CD4-positive, alpha-beta memory T cell (primary cell): ENCODE results near the gene PDE1A. TPM values are rescaled to one million over a fixed set of nuclear protein-coding genes. Genes with fewer than 3 reads are reported as not detected.
"Not testable (repeated sequence)": the region's sequence is repeated elsewhere in the genome, so short reads cannot be mapped to it uniquely, and the experiment has no call there.

Experiments
- CTCF ChIA-PET: fragments of 350-600 bp; sonication (Branson Sonifier 250); formaldehyde crosslinking; loops from one replicate; lab custom pipeline; 2021; ENCODE audit warnings: inconsistent platforms; ENCODE audit not compliant: partially characterized antibody; lab: Charles Lee
- POLR2A ChIA-PET: fragments of 350-600 bp; sonication (Branson Sonifier 250); formaldehyde crosslinking; loops from one replicate; lab custom pipeline; 2021; ENCODE audit not compliant: partially characterized antibody; lab: Charles Lee
- DNase-seq, 5 donors: peaks; one replicate each; pipeline versions ENCODE4 v3.0.0 to v3.0.0-alpha.2; 2020 to 2022; ENCODE audit warnings: mixed read lengths in 1 of 5
- H3K27ac ChIP-seq: one replicate; pipeline ENCODE4 v1.7.0; 2013; ENCODE audit warnings: low read depth, low read length
- H3K27me3 ChIP-seq: 2 replicates; pipeline ENCODE4 v1.7.0; 2013; ENCODE audit warnings: mild to moderate bottlenecking, low read length, moderate library complexity; ENCODE audit not compliant: insufficient read depth
- H3K36me3 ChIP-seq: 2 replicates; pipeline ENCODE4 v1.7.0; 2013; ENCODE audit warnings: mild to moderate bottlenecking, low read length, moderate library complexity; ENCODE audit not compliant: insufficient read depth
- H3K4me1 ChIP-seq: 2 replicates; pipeline ENCODE4 v1.7.0; 2013; ENCODE audit warnings: mild to moderate bottlenecking, low read length, moderate library complexity; ENCODE audit not compliant: insufficient read depth
- H3K4me3 ChIP-seq, 2 donors: one replicate each; pipeline ENCODE4 v1.7.0; 2013; ENCODE audit warnings: low read length in 2 of 2, mild to moderate bottlenecking in 1 of 2
- H3K9me3 ChIP-seq, 2 donors: one replicate each; pipeline ENCODE4 v1.7.0; 2013; ENCODE audit warnings: low read length in 2 of 2, control low read depth in 1 of 2; ENCODE audit not compliant: control insufficient read depth in 1 of 2
- H3K27ac Mint-ChIP-seq, 7 donors: one replicate each; pipeline ENCODE4 v1.8.0; 2020 to 2021; ENCODE audit warnings: mixed read lengths in 7 of 7, mild to moderate bottlenecking in 6 of 7, inconsistent platforms in 3 of 7, moderate library complexity in 3 of 7
- H3K27me3 Mint-ChIP-seq, 2 donors: one replicate each; pipeline ENCODE4 v1.8.0; 2020 to 2021; ENCODE audit warnings: mixed read lengths in 2 of 2
- H3K36me3 Mint-ChIP-seq, 2 donors: one replicate each; pipeline ENCODE4 v1.8.0; 2020 to 2021; ENCODE audit warnings: mixed read lengths in 2 of 2, inconsistent platforms in 1 of 2, mild to moderate bottlenecking in 1 of 2
- H3K4me1 Mint-ChIP-seq, 4 donors: one replicate each; pipeline ENCODE4 v1.8.0; 2020 to 2021; ENCODE audit warnings: mixed read lengths in 4 of 4, mild to moderate bottlenecking in 1 of 4
- H3K4me3 Mint-ChIP-seq, 8 donors: one replicate each; pipeline ENCODE4 v1.8.0; 2020 to 2021; ENCODE audit warnings: mixed read lengths in 8 of 8, mild to moderate bottlenecking in 7 of 8, moderate library complexity in 6 of 8, inconsistent platforms in 3 of 8
- H3K9me3 Mint-ChIP-seq, 8 donors: one replicate each; pipeline ENCODE4 v1.8.0; 2020 to 2021; ENCODE audit warnings: mixed read lengths in 8 of 8, mild to moderate bottlenecking in 5 of 8, inconsistent platforms in 3 of 8, moderate library complexity in 1 of 8
- intact Hi-C: fragments of 100-400 bp; cut with micrococcal nuclease; formaldehyde crosslinking; loops from one replicate; pipeline ENCODE4 v1.15.1; 2023
- polyA plus RNA-seq, 2 donors: library from polyadenylated mRNA; unstranded; fragments of 300-500 nt; fragmentation: Illumina TruSeq; gene quantifications; one replicate each; pipeline ENCODE4 v1.2.3, GENCODE V29; 2021
- total RNA-seq, 2 experiments: library from RNA; stranded (reverse); gene quantifications; one replicate each; pipeline ENCODE4 v1.2.3, GENCODE V29; 2021

Gene PDE1A
- total and polyA plus RNA-seq, 4 experiments from 2014 or later = not detected

- Histone ChIP-seq H3K4me3 (no peak overlapping the region), H3K36me3 (no peaks in the 10 kb centered on the region), H3K27me3 (no peaks in the 10 kb centered on the region), H3K9me3 (no peaks in the 10 kb centered on the region), H3K27ac (no peak overlapping the region), H3K4me1 (no peaks in the 10 kb centered on the region)
- Mint-ChIP-seq H3K4me3 (no peak overlapping the region), H3K9me3 (peaks cover 0 to 4% (median 0%) of the 10 kb centered on the region in 8 donors), H3K36me3 (no peaks in the 10 kb centered on the region), H3K27ac (no peak overlapping the region), H3K27me3 (no peaks in the 10 kb centered on the region), H3K4me1 (no peaks in the 10 kb centered on the region)
- POLR2A ChIA-PET = no interaction called here
- intact Hi-C loops = no loop called here
- DNase-seq = no peak
- CTCF ChIA-PET = no interaction called here
Measured at GRCh38 chr2:182410120-182410519, 16.7 kb downstream of the PDE1A start.

GRCh38 chr2:182406221-182406620 lies 20.6 kb downstream of the PDE1A start:
- DNase-seq = no peak
- ChIA-PET CTCF (no interaction called here), POLR2A (no interaction called here)
- Histone ChIP-seq H3K4me1 (no peaks in the 10 kb centered on the region), H3K9me3 (no peaks in the 10 kb centered on the region), H3K4me3 (no peak overlapping the region), H3K27ac (no peak overlapping the region), H3K36me3 (no peaks in the 10 kb centered on the region), H3K27me3 (no peaks in the 10 kb centered on the region)
- no peaks in the 10 kb centered on the region for H3K36me3 Mint-ChIP-seq
- H3K27ac Mint-ChIP-seq = no peak overlapping the region
- H3K4me1 Mint-ChIP-seq = no peaks in the 10 kb centered on the region
- no peak overlapping the region for H3K4me3 Mint-ChIP-seq
- peaks cover 0 to 4% (median under 1%) of the 10 kb centered on the region in 8 donors for H3K9me3 Mint-ChIP-seq
- intact Hi-C loops = no loop called here
- no peaks in the 10 kb centered on the region for H3K27me3 Mint-ChIP-seq

- Mint-ChIP-seq H3K27me3 (no peaks in the 10 kb centered on the region), H3K27ac (no peak overlapping the region), H3K4me3 (no peak overlapping the region), H3K4me1 (no peaks in the 10 kb centered on the region), H3K9me3 (peaks cover 0 to 4% (median under 1%) of the 10 kb centered on the region in 8 donors), H3K36me3 (no peaks in the 10 kb centered on the region)
- Histone ChIP-seq H3K36me3 (no peaks in the 10 kb centered on the region), H3K4me3 (no peak overlapping the region), H3K9me3 (no peaks in the 10 kb centered on the region), H3K4me1 (no peaks in the 10 kb centered on the region), H3K27ac (no peak overlapping the region), H3K27me3 (no peaks in the 10 kb centered on the region)
- ChIA-PET CTCF (no interaction called here), POLR2A (no interaction called here)
- intact Hi-C loops = no loop called here
- DNase-seq = no peak
Measured at GRCh38 chr2:182404975-182405561, 21.8 kb downstream of the PDE1A start.

DNA sequence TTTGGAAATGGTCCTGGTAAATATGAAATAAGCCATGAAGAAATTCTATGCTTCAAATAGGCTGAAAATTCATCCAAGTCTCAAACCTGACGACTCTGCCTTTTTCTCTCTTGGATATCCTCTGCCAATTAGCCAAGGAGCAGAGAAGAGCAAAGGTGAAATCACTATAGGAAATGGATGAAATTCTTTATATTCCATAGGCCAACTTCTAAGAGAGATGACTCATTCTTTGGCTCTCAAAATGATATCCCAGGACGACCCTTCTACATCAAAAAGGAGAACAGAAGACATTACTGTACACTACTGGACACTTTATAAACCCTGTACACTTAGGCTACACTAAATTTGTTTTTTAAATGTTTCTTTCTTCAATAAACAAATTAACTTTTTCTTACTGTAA lies 22.7 kb downstream of the PDE1A start:
- intact Hi-C loops = no loop called here
- peaks cover 0 to 4% (median under 1%) of the 10 kb centered on the region in 8 donors for H3K9me3 Mint-ChIP-seq
- ChIA-PET CTCF (no interaction called here), POLR2A (no interaction called here)
- no peaks in the 10 kb centered on the region for H3K4me1 Mint-ChIP-seq
- H3K27me3 ChIP-seq = no peaks in the 10 kb centered on the region
- H3K27ac Mint-ChIP-seq = no peak overlapping the region
- no peak overlapping the region for H3K4me3 Mint-ChIP-seq
- H3K27ac ChIP-seq = no peak overlapping the region
- no peaks in the 10 kb centered on the region for H3K36me3 ChIP-seq
- no peaks in the 10 kb centered on the region for H3K4me1 ChIP-seq
- DNase-seq = no peak
- H3K36me3 Mint-ChIP-seq = no peaks in the 10 kb centered on the region
- H3K4me3 ChIP-seq = no peak overlapping the region
- H3K27me3 Mint-ChIP-seq = no peaks in the 10 kb centered on the region
- no peaks in the 10 kb centered on the region for H3K9me3 ChIP-seq

DNA sequence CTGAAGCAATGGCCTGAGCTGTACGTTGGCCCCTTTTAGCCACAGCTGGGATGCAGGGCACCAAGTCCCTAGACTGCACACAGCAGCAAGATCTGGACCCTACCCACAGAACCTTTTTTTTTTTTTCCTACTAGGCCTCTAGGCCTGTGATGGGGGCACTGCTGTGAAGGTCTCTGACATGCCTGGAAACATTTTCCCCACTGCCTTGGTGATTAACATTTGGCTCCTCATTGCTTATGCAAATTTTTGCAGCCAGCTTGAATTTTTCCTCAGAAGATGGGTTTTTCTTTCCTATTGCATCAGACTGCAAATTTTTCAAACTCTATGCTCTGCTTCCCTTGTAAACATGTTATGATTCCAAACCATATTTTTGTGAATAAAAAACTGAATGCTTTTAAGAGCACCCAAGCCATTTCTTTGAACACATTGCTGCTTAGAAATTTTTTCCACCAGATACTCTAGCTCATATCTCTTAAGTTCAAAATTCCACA lies 33.5 kb downstream of the PDE1A start:
- Histone ChIP-seq H3K27me3 (no peaks in the 10 kb centered on the region), H3K27ac (no peak overlapping the region), H3K4me3 (no peak overlapping the region), H3K36me3 (no peaks in the 10 kb centered on the region), H3K9me3 (no peaks in the 10 kb centered on the region), H3K4me1 (no peaks in the 10 kb centered on the region)
- no peak for DNase-seq
- intact Hi-C loops = no loop called here
- no peak overlapping the region for H3K4me3 Mint-ChIP-seq
- CTCF ChIA-PET = no interaction called here
- H3K27me3 Mint-ChIP-seq = no peaks in the 10 kb centered on the region
- POLR2A ChIA-PET = no interaction called here
- H3K36me3 Mint-ChIP-seq = no peaks in the 10 kb centered on the region
- no peaks in the 10 kb centered on the region for H3K4me1 Mint-ChIP-seq
- H3K27ac Mint-ChIP-seq = no peak overlapping the region
- peaks cover 0 to 6% (median 2%) of the 10 kb centered on the region in 8 donors for H3K9me3 Mint-ChIP-seq

GRCh38 chr2:182391443-182391842 lies 35.4 kb downstream of the PDE1A start:
- H3K4me3 Mint-ChIP-seq = no peak overlapping the region

GRCh38 chr2:182386267-182386880 lies 40.5 kb downstream of the PDE1A start:
- POLR2A ChIA-PET, H3K4me3 Mint-ChIP-seq, H3K9me3 ChIP-seq, H3K36me3 ChIP-seq, DNase-seq, H3K27ac ChIP-seq, H3K36me3 Mint-ChIP-seq, H3K4me3 ChIP-seq, H3K27ac Mint-ChIP-seq, CTCF ChIA-PET, H3K27me3 Mint-ChIP-seq, H3K4me1 Mint-ChIP-seq, H3K4me1 ChIP-seq, H3K27me3 ChIP-seq, intact Hi-C loops: not testable (repeated sequence)
- H3K9me3 Mint-ChIP-seq = peaks cover 0 to 38% (median 22%) of the 10 kb centered on the region in 8 donors

More at GRCh38 chr2:182391443-182391842, 35.4 kb downstream of the PDE1A start:
- Histone ChIP-seq H3K4me3 (no peak overlapping the region), H3K27me3 (no peaks in the 10 kb centered on the region), H3K9me3 (no peaks in the 10 kb centered on the region), H3K27ac (no peak overlapping the region), H3K36me3 (no peaks in the 10 kb centered on the region), H3K4me1 (no peaks in the 10 kb centered on the region)
- H3K9me3 Mint-ChIP-seq = peaks cover 0 to 16% (median 2%) of the 10 kb centered on the region in 8 donors
- DNase-seq = no peak
- H3K27ac Mint-ChIP-seq = no peak overlapping the region
- POLR2A ChIA-PET = no interaction called here
- H3K36me3 Mint-ChIP-seq = no peaks in the 10 kb centered on the region
- intact Hi-C loops = no loop called here
- CTCF ChIA-PET = no interaction called here
- no peaks in the 10 kb centered on the region for H3K27me3 Mint-ChIP-seq
- no peaks in the 10 kb centered on the region for H3K4me1 Mint-ChIP-seq
